Measurements from ENCODE around the gene ABLIM3.

The ABLIM3 gene

GRCh38 chr5:149284501-149284900, 143.2 kb downstream of the ABLIM3 start:
- no peak for FAIRE-seq

GRCh38 chr5:149285153-149285552, 143.9 kb downstream of the ABLIM3 start:
- no peak for FAIRE-seq

GRCh38 chr5:149288436-149288835, 147.1 kb downstream of the ABLIM3 start:
- FAIRE-seq: no peak

GRCh38 chr5:149289301-149289700, 148.0 kb downstream of the ABLIM3 start:
- no peak for FAIRE-seq

- FAIRE-seq: no peak
Observed at GRCh38 chr5:149294872-149295829, 153.9 kb downstream of the ABLIM3 start.

- FAIRE-seq: no peak
Observed at GRCh38 chr5:149297340-149298025, 156.2 kb downstream of the ABLIM3 start.

- FAIRE-seq: no peak
Observed at GRCh38 chr5:149298163-149298562, 156.9 kb downstream of the ABLIM3 start.

GRCh38 chr5:149298842-149299404, 157.6 kb downstream of the ABLIM3 start:
- no peak for FAIRE-seq

GRCh38 chr5:149299451-149300054, 158.3 kb downstream of the ABLIM3 start:
- no peak for FAIRE-seq

- no peak for FAIRE-seq
Observed at GRCh38 chr5:149300441-149300840, 159.1 kb downstream of the ABLIM3 start.

- no peak for FAIRE-seq
Observed at GRCh38 chr5:149301049-149301743, 159.9 kb downstream of the ABLIM3 start.

GRCh38 chr5:149301744-149302380, 160.6 kb downstream of the ABLIM3 start:
- FAIRE-seq: no peak

GRCh38 chr5:149302641-149303040, 161.3 kb downstream of the ABLIM3 start:
- no peak for FAIRE-seq

GRCh38 chr5:149303210-149303609, 161.9 kb downstream of the ABLIM3 start:
- FAIRE-seq: no peak

- FAIRE-seq: no peak
Observed at GRCh38 chr5:149304195-149305078, 163.1 kb downstream of the ABLIM3 start.

- FAIRE-seq: no peak
Observed at GRCh38 chr5:149309354-149309753, 168.1 kb downstream of the ABLIM3 start.

All from G401.6 (cell line).